GM21528 (cell line): ENCODE measurements around the gene SAMMSON.

Source experiments
- ATAC-seq: cut with Tn5 transposase; IDR thresholded peaks from one replicate; pipeline ENCODE4 v1.9.1; 2021; ENCODE audit warnings: mild to moderate bottlenecking, moderate library complexity; ENCODE audit not compliant: unreplicated experiment, low FRiP score

Gene SAMMSON

DNA sequence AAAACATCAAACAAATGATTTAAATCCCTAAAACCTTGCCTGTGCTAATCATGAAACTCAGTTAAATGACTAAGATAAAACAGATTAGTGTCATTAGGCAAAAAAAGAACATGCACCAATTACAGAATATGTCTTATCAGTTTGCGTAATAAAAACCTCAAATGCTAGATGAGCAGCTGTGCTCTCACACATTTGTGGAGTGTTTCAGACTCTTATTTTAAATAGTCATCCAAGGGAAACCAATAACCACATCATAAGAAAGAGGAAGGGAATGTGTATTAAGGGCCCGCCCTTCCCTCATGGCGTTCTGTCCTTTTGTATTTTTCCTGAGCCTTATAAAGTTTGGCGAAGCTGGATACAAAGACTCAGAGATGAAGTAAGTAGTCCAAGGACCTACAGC lies 6.6 kb downstream of the SAMMSON start:
- no peak for ATAC-seq

- no peak for ATAC-seq
These were observed 10.8 kb downstream of the SAMMSON start for GRCh38 chr3:70010346-70010745.

DNA sequence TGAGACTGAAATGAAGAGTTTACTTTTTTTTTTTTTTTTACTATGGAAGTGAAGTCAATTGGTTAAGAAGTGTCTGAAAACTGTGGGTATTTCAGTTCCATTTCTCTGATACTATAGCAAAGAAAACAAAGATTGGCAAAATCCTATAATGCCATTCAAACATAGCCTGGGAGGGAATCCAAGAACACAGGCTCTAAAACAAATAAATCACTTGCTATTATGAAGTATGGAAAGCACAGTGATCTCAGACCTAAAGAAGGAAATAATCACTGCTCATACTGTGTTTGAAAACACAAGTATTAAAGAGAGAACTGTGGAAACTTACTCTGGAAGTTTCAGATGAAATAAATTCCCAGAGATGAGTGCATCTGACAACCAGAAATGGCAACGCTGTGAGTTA lies 12.0 kb downstream of the SAMMSON start:
- ATAC-seq: no peak

DNA sequence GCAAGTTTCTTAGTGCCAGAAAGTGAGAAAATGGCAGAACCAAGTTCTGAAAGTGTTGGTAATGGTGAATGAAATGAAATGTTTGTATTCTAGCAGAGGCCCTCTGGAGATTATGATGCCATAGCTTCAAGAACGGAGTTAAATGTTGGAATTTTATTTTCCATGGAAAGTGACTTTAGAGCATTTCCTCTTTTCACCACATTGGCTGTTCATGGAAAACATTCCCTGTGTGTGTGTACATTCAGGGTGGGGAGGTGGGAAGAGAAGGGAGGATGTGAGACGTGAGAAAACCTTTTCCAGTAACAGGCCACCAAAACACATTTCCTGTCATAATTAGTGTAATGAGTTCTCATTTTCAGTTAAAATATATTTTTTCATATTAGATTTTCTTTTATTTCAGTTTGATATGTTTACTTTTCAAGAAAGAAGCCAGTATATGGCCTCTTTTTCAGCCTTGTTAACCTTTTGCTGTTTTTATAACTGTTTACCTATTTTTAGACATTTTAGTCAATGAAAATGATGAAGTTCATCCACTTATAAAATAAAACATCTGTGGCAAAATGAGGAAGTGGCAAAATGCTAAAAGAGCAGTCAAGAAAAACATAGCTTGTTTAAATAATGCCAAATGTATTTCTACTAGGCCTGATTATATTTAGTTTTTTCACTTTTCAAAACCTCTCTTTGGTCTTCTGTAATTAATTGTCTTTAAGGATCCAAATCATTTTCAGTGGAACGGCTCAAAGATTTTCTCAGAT lies 21.6 kb downstream of the SAMMSON start:
- no peak for ATAC-seq

GRCh38 chr3:70028361-70028760 lies 28.8 kb downstream of the SAMMSON start:
- no peak for ATAC-seq

- ATAC-seq: no peak
These were observed 39.2 kb downstream of the SAMMSON start for GRCh38 chr3:70038693-70039092.

DNA sequence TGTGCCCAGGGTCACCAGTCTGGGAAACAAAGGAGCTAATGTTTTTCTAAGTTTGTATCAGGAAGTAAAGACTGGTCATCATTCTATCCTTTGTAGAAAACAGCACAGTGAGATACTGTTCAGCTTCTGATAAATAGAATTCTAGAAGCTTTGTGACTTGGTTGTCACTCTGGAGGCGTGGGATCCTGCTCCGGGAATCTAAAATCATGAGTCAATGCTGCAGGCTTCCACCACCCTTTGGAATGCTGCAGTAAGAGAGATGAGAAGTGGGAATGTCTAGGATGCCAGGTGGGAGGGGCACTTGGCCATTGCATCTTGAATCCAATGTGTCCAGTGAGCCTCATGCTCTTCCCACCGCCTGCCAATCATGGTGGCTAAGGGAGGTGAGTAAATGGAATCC lies 40.9 kb downstream of the SAMMSON start:
- no peak for ATAC-seq

DNA sequence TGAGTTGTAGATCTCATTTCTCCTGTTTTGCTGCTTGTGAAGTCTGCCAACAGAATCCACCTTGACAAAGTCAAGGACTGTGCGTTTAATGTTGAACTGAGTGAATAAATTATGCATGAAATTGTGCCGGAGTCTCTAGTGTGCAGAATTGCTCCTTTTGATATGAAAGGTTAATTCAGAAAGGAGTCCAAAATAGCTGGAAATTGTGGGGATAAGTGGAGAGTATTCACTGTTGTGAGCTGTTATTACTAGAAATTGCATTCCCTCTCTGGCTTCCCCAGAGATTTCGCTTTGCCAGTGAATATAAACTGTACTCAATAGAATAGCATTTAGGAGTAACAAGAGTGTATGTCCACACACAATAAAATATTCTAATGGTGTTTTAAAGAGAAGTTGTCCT lies 43.1 kb downstream of the SAMMSON start:
- no peak for ATAC-seq

DNA sequence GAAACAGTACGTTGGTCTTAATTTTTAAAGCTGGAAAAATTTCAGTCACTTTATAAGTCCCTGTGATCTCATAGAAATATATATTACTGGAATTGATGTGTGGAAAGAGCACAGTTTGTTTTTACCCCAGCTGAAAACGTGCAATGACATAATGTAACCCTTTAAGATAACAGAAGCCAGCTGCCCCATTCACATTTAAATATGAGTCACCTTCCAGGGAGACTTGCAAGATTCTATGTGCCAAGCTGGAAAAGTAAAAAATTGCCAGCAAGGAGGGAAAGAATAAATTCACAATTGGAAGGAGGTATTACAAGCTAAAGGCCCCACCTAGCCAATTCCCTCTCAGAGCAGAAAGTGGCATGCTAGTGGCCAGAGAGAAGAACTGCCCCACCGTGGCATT lies 50.2 kb downstream of the SAMMSON start:
- no peak for ATAC-seq

- no peak for ATAC-seq
These were observed 53.8 kb downstream of the SAMMSON start for GRCh38 chr3:70053293-70053692.

DNA sequence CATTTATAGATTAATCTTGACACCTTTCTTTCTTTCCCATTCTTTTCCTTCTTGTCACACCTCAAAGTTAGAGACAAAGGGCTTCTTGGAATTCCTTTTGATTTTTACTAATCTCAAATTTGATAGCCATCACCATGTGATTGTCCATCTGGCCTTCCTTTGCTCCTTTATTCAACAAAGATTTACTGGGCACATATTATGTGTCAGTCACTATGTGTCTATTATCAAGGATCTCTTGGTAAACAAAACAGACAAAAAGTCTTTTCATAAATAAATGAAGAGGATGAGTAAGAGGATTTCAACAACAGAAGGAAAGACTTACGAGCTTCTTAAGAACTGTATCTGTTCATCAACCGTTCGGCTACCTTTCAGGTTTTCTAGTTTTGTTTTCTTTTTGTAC lies 56.5 kb downstream of the SAMMSON start:
- no peak for ATAC-seq

- ATAC-seq: no peak
These were observed 57.9 kb downstream of the SAMMSON start for GRCh38 chr3:70057426-70057825.

GRCh38 chr3:70061096-70061495 lies 61.6 kb downstream of the SAMMSON start:
- no peak for ATAC-seq

DNA sequence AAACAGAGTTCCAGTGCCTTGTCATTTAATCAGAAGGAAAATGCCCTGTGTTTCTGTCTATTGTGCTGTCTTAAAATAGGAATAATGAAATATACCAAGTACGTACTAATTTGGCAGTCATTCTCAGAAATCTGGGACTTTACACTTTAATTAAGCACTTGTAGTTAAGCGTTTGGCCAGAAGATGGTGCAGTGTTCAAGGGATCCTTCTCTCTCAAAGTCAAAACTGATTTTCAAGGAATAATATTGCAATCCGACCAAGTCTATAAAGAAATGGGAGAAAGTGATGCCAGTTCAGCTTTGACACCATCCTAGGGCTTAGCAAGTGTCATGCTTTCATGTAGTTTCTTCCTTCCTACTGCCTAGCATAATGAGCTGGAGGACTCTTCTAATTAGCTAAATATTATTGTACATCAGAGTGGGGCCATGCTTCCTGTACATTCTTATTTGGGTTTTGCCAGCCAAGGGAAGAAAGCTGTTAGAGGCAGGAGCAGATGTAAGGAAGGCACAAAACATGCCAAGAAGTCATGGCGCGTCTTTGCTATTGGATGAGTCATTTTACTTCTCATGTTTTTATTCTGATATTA lies 64.8 kb downstream of the SAMMSON start:
- ATAC-seq: no peak

DNA sequence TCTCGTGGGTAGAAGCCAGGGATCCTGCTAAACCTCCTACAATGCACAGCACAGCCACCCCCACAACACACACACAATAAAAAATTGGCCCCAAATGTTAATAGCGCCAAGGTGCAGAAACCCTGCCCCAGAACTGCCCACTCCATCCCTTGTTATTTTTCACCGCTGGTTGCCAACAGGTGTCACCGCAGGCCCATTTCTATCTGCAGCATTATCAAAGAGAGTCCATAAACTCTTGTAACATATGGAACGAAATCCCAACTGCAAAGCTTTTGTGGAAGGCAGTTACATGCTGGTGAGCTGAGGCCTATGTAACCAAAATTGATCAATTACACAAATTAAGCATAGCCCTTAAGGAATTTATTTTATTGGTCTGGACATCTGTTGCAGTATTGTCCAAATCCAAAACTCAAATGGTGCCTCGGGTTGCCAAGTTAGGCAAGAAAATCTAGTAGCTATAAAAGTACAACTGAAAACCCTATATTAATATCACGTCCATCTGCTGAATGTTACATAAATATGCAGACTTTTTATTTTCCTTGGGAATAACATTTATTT lies 66.2 kb downstream of the SAMMSON start:
- no peak for ATAC-seq

- ATAC-seq: no peak
These were observed 68.5 kb downstream of the SAMMSON start for GRCh38 chr3:70067860-70068521.

- ATAC-seq: no peak
These were observed 70.0 kb downstream of the SAMMSON start for GRCh38 chr3:70069557-70069956.

GRCh38 chr3:70071138-70071537 lies 71.6 kb downstream of the SAMMSON start:
- no peak for ATAC-seq

DNA sequence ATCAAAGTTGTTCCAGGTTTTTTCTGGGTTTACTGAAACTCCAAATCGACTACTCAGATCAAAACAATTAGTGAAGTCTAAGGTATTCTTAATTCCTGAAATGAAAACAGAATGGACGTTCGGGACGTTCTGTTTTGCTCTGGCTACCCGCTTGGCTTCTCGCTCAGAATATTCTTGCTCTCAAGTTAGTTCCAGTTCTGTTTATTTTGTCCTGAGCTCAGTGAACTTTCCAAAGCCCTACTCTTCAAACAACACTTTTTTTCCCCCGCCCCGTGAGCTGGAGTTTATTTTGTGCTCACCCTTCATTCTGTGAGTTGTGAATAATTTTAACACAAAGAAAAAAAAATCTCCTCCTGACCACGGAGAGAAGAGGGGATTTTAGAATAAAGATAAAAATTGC lies 72.6 kb downstream of the SAMMSON start:
- no peak for ATAC-seq

DNA sequence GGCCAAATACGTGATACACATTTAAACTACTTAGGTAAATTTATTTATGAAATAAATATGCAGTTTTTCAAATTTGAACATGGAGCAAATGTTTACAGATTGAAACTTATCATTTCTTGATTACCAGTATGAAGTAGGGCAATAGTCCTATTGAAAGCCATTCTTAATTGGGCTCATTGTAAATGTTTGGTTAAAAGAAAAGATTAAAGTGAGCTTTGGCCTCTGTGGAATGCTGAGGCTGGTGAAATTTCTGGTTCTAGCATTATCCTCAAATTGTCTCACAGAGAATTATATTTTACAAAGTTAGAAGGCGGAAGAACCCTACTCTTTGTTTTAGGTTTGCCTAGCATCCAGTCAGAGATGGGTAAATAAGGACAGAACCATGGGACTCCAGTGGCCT lies 73.2 kb downstream of the SAMMSON start:
- no peak for ATAC-seq

- no peak for ATAC-seq
These were observed 75.6 kb downstream of the SAMMSON start for GRCh38 chr3:70075101-70075500.

GRCh38 chr3:70076396-70076795 lies 76.9 kb downstream of the SAMMSON start:
- no peak for ATAC-seq
